AG04449 (cell line): Measurements from ENCODE around the gene SMYD3.

Experiments used
- CTCF ChIA-PET: fragments of 350-600 bp; formaldehyde crosslinking; extraction: SDS; loops from one replicate; lab custom pipeline; 2021; ENCODE audit warnings: antibody characterized with exemption; lab: Yijun Ruan, JAX
- POLR2A ChIA-PET: fragments of 400-600, 350-600 bp; formaldehyde crosslinking; extraction: SDS; loops from one replicate; lab custom pipeline; 2020; ENCODE audit warnings: antibody characterized with exemption, inconsistent platforms; lab: Yijun Ruan, JAX
- DNase-seq: peaks from one replicate; pipeline ENCODE4 v3.0.0-alpha.2; 2010; ENCODE audit warnings: low read depth, low spot score
- H3K4me3 ChIP-seq: 2 replicates; pipeline ENCODE4 v1.5.1; 2011; ENCODE audit warnings: low read depth, mild to moderate bottlenecking, control low read depth, low read length
- TF ChIP-seq, protein P1 (sequence below): IDR thresholded peaks from one replicate; pipeline ENCODE4 v1.5.1; 2011; ENCODE audit warnings: mild to moderate bottlenecking, moderate library complexity, low read length, control low read depth, inconsistent platforms; ENCODE audit not compliant: insufficient read depth; ENCODE audit errors: missing control alignments

The SMYD3 gene

DNA sequence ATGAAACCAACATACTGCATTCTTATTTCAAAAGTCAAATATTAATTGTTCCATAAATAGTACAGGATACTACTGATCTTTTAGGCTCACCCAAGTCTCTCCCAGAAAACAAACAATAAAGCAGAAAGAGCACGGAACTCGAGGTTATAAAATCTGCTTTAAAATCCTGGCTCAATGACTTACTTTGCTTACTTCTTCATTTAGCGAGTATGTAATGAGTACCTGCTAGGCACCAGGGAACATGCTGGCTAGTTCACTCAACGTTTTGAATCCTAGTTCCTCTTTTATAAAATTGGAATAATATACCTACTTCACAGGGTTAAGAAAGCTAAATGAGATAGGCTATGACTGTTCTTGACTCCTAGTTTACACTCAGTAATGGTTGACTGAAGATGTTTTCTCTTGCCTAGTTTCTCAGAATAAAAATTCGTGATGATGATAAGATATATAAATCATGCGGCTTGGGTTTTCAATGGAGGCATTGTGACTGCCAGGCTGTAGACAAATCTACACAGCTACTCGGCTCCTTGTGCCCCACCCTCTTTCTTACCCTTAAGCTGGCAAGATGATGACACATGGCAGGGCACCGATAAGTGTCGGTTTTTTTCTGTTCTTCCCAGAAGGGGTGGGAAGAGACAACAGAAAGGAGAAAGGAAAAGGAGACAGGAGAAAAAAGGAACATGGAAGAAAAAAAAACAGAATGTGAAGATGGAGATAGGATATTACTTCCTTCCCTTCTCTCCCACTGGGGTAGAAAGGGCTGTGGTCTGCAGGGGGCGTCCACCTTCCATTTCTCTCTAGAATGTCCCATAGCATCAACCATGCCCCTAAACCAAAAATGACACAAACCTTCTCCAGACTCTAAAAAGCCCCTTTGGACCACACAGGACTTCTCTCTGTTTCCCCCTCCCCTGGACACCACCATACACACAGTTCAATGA, 507.1 kb downstream of the SMYD3 start:
- POLR2A ChIA-PET = no interaction called here
- no peak for DNase-seq
- CTCF ChIA-PET = interaction anchor here (0.7 to 2.5 kb wide), 4 partner anchors 844 to 934 kb away, joined by 3 to 17 read pairs (median 10); partner anchors contain the start of gene KIF26B
- H3K4me3 ChIP-seq = no peak overlapping the region
- TF ChIP-seq, protein P1, sequence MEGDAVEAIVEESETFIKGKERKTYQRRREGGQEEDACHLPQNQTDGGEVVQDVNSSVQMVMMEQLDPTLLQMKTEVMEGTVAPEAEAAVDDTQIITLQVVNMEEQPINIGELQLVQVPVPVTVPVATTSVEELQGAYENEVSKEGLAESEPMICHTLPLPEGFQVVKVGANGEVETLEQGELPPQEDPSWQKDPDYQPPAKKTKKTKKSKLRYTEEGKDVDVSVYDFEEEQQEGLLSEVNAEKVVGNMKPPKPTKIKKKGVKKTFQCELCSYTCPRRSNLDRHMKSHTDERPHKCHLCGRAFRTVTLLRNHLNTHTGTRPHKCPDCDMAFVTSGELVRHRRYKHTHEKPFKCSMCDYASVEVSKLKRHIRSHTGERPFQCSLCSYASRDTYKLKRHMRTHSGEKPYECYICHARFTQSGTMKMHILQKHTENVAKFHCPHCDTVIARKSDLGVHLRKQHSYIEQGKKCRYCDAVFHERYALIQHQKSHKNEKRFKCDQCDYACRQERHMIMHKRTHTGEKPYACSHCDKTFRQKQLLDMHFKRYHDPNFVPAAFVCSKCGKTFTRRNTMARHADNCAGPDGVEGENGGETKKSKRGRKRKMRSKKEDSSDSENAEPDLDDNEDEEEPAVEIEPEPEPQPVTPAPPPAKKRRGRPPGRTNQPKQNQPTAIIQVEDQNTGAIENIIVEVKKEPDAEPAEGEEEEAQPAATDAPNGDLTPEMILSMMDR = no peak

DNA sequence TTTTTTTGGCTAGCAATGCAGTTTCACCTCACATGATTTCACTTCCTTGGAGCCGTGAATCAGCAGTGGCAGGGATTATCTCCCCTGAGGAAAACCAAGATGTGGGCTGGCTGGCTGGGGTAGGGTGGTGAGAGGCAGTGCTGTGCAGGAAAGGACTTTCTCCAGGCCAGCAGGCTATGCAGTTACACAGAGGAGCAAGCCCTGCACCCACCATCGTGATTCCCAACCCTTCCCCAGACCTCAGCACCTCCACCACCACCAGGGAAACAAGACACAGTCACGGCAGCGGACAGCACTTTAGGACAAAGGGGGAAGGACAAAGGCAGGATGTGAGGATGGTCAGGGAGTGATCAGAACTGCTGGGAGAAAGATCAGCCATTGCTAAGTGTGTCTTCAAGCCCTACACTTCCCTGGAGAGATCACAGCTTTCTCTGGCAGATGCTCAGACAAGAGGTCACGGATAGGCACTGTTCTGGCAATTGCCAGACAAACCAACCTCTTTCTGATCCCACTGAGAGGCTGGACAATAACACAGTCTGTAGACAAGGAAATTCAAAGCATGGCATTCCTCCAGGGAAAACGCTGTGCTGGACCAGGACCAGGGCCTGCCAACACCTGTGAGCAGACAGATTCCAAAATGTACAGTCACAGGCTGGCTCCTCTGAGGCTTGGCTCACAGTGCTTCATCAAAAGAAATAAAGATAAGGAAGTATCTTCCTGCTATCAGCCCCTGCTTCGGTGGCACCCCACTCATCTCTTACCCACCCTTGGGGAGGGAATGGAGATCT, 509.4 kb downstream of the SMYD3 start:
- TF ChIP-seq, protein P1 = no peak
- POLR2A ChIA-PET = no interaction called here
- H3K4me3 ChIP-seq = no peak overlapping the region
- no peak for DNase-seq
- CTCF ChIA-PET = interaction anchor here (0.5 to 1.7 kb wide), 2 partner anchors 60 to 845 kb away, joined by 3 to 5 read pairs; no protein-coding TSS in a partner anchor

DNA sequence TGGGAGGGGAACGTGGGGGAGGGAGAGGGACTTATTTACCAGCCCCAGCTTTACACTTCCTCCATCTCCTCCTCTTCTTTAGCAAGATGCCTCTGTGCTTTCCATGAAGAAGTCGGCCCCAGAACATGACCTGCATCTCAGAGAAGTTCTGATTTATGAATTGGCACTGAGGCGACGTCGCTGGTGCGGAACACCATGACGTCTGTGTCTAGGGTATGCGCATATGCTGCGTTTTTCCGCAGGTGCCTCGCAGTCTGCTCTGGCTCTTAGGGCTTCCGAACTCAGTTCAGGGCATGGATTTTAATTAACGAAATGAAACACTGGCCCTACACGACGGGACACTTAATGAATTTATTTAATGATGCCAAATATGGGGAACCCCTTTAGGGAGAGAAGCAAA, 510.3 kb downstream of the SMYD3 start:
- POLR2A ChIA-PET = no interaction called here
- H3K4me3 ChIP-seq = no peak overlapping the region
- TF ChIP-seq, protein P1 = no peak
- CTCF ChIA-PET = interaction anchor here (1.2 to 1.7 kb wide), 2 partner anchors 27 to 840 kb away, joined by 3 to 4 read pairs; no protein-coding TSS in a partner anchor
- DNase-seq = no peak

DNA sequence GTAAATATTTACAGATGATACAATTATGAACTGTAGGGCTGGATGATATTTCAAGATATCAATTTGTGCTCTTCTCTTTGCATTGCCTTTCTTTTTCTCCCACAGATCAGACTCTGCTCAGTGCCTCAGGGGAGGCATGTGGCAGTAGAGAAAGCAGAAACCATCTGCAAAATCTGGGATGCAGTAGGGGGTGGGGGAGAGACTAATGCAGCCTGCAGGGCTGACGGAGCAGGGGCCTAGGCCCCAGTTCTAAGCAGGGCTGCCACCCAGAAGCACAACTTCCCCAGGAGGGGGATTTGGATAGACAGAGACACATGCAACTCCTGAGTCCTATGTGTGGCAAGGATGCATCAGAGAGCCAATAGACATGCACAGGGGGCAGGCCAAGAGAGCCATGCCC, 511.6 kb downstream of the SMYD3 start:
- TF ChIP-seq, protein P1 = no peak
- ChIA-PET POLR2A (no interaction called here), CTCF (interaction anchor here (1.0 to 1.7 kb wide), 3 partner anchors 10 to 839 kb away, joined by 3 to 4 read pairs (median 3); no protein-coding TSS in a partner anchor)
- H3K4me3 ChIP-seq = no peak overlapping the region
- DNase-seq = no peak

DNA sequence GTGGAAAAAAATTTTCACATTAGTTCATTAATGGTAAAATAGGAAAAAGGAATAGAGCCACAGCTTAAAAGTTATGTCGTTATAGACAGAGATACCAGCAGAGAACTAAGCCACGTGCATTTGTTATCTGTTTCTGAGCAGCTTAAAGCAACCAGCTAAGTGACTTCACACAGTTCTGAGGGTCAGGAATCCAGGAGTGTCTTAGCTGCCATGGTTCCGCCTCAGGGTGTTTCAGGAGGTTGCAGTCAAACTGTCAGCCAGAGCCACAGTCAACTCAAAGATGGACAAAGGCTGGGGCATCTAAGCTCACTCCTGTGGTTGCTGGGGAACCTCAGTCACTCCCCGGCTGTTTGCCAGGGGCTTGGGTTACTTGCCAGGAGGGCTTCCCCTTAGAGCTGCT, 515.8 kb downstream of the SMYD3 start:
- DNase-seq = no peak
- CTCF ChIA-PET = no interaction called here
- POLR2A ChIA-PET = no interaction called here
- H3K4me3 ChIP-seq = no peak overlapping the region
- TF ChIP-seq, protein P1 = no peak
